SU-DHL-6 (cell line): Measurements from ENCODE around the gene NXPH3.

Experiments used
- CTCF ChIP-seq: fragments of 200-600 bp; sonication (generic); IDR thresholded peaks from one replicate; pipeline ENCODE4 v1.5.1; 2017; ENCODE audit warnings: antibody characterized with exemption, mild to moderate bottlenecking, low read length, moderate library complexity; ENCODE audit not compliant: insufficient read depth, poor library complexity, severe bottlenecking
- EZH2phosphoT487 ChIP-seq: fragments of 200-600 bp; sonication (generic), shearing (Covaris generic); conservative IDR thresholded peaks from 2 replicates; pipeline ENCODE4 v1.6.1; 2018; ENCODE audit warnings: mild to moderate bottlenecking, antibody characterized with exemption, low read length, moderate library complexity, mixed read lengths

GRCh38 chr17:49571283-49571682, 4.4 kb upstream of the NXPH3 start:
- TF ChIP-seq CTCF: no peak
- no peak for TF ChIP-seq EZH2phosphoT487
